HepG2 (cell line): ENCODE results near the gene SLC6A14. TPM values are rescaled to one million over a fixed set of nuclear protein-coding genes. Genes with fewer than 3 reads are reported as not detected.

ENCODE experiments used
- BHLHE40 ChIP-seq: IDR thresholded peaks from 2 replicates; pipeline ENCODE4 v1.6.1; 2011; ENCODE audit warnings: low read length, improper control_type of control experiment
- EP300 ChIP-seq, 3 experiments: sonication (generic) in 1 of 3; formaldehyde crosslinking in 1 of 3; IDR thresholded peaks; 2 replicates each; pipeline versions ENCODE4 v1.5.1 to v1.6.1; 2011 to 2020; ENCODE audit warnings: low read depth in 2 of 3, low read length in 2 of 3, borderline replicate concordance in 1 of 3, improper control_type of control experiment in 1 of 3, mild to moderate bottlenecking in 1 of 3, missing genetic modification reagents in 1 of 3, moderate library complexity in 1 of 3
- MTERF4 ChIP-seq: sonication (generic); formaldehyde crosslinking; IDR thresholded peaks from 2 replicates; pipeline ENCODE4 v1.8.0; 2023; ENCODE audit warnings: mild to moderate bottlenecking, missing genetic modification reagents
- PRPF4 ChIP-seq: fragments of 200-400 bp; formaldehyde crosslinking; IDR thresholded peaks from 2 replicates; pipeline ENCODE4 v1.6.1; 2016; ENCODE audit warnings: low read length, low read depth; ENCODE audit not compliant: poor library complexity, severe bottlenecking
- TAF1 ChIP-seq: sonication (generic); formaldehyde crosslinking; IDR thresholded peaks from 2 replicates; pipeline ENCODE4 v1.4.0; 2020; ENCODE audit warnings: missing genetic modification reagents
- TARDBP ChIP-seq: sonication (generic); formaldehyde crosslinking; IDR thresholded peaks from 2 replicates; pipeline ENCODE4 v1.8.0; 2022; ENCODE audit warnings: mild to moderate bottlenecking, missing genetic modification reagents
- ZNF138 ChIP-seq: sonication (generic); formaldehyde crosslinking; IDR thresholded peaks from 2 replicates; pipeline ENCODE4 v1.5.0; 2020; ENCODE audit warnings: mild to moderate bottlenecking, low read depth, missing genetic modification reagents
- ZNF281 ChIP-seq: sonication (generic); formaldehyde crosslinking; IDR thresholded peaks from 2 replicates; pipeline ENCODE4 v1.4.0; 2020; ENCODE audit warnings: missing genetic modification reagents, borderline replicate concordance
- polyA plus RNA-seq, 8 experiments: library from polyadenylated mRNA; depleted of rRNA in 3 of 8; stranded (reverse) in 7 of 8; unstranded in 1 of 8; fragments of >200 nt; fragmentation: Illumina TruSeq in 4 of 8; extraction: Trizol in 4 of 8; gene quantifications; 2 replicates each; pipeline versions ENCODE4 v1.2.1 to v1.2.3, GENCODE V29; 2011 to 2016; ENCODE audit warnings: low read depth in 4 of 8, missing spikeins in 1 of 8, mixed read lengths in 1 of 8; ENCODE audit not compliant: insufficient read depth in 1 of 8
- total RNA-seq, 5 experiments: library from RNA; depleted of rRNA; stranded (reverse); fragments of >200 nt; fragmentation: Illumina TruSeq; extraction: Trizol; gene quantifications; 2 replicates each; pipeline ENCODE4 v1.2.3, GENCODE V29; 2016; ENCODE audit warnings: low read depth in 1 of 5
- TF ChIP-seq, protein P1 (sequence below): sonication (generic); formaldehyde crosslinking; IDR thresholded peaks from 2 replicates; pipeline ENCODE4 v1.4.0; 2020; ENCODE audit warnings: mild to moderate bottlenecking, missing genetic modification reagents
- TF ChIP-seq, protein P2 (sequence below): IDR thresholded peaks from 2 replicates; pipeline ENCODE4 v1.4.0; 2020; ENCODE audit warnings: mild to moderate bottlenecking, missing genetic modification reagents
- TF ChIP-seq, protein P3 (sequence below): sonication (generic); formaldehyde crosslinking; IDR thresholded peaks from 2 replicates; pipeline ENCODE4 v1.8.1; 2023; ENCODE audit warnings: mild to moderate bottlenecking, moderate library complexity, missing genetic modification reagents
- TF ChIP-seq, protein P4 (sequence below): sonication (generic); formaldehyde crosslinking; IDR thresholded peaks from 2 replicates; pipeline ENCODE4 v1.4.0; 2020; ENCODE audit warnings: missing genetic modification reagents
- TF ChIP-seq, protein P5 (sequence below): sonication (generic); formaldehyde crosslinking; IDR thresholded peaks from 2 replicates; pipeline ENCODE4 v1.5.0; 2020; ENCODE audit warnings: mild to moderate bottlenecking, low read depth, missing genetic modification reagents, borderline replicate concordance
- TF ChIP-seq, protein P6 (sequence below): sonication (generic); formaldehyde crosslinking; IDR thresholded peaks from 2 replicates; pipeline ENCODE4 v1.4.0; 2020; ENCODE audit warnings: mild to moderate bottlenecking, missing genetic modification reagents

SLC6A14 gene
- total and polyA plus RNA-seq, 2 of the 13 experiments (the other 11 are each of a cell fraction or from before 2014, with no cell fraction given): 22.6 to 70.2 TPM

DNA sequence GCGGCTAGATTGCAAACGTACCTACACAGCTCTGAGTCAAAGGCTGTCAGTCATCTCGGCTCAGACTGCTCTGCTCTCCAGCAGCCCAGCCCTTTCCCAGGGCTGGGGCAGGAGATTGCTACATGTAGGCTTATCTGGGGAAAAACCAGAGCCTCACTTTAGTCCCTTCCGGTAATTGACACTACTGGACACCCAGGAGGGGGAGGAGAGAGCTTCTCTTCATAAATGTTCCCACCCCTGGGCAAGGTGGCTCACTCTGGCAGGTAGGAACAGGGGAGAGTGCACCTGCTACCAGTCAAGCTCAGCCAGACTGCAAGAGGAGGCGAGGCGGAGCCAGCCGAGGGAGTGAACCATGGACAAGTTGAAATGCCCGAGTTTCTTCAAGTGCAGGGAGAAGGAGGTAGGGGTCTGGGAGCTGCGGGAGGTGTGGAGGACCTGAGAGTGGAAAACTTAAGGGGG, at the start of gene SLC6A14 (continued):
- TF ChIP-seq MTERF4 (CRISPR knock-in tag): no peak
- TF ChIP-seq EP300 (IDR thresholded peaks at IDR 0.05; ENCODE audit: low read depth in 2 of 2, low read length in 2 of 2): peak in 1 of 2 experiments; percentile 46; a peak in 1 of 4 replicates
- no peak for TF ChIP-seq EP300 (CRISPR knock-in tag; IDR thresholded peaks at IDR 0.05; ENCODE audit: borderline replicate concordance)
- TF ChIP-seq ZNF138 (CRISPR knock-in tag): no peak
- TF ChIP-seq, protein P1, sequence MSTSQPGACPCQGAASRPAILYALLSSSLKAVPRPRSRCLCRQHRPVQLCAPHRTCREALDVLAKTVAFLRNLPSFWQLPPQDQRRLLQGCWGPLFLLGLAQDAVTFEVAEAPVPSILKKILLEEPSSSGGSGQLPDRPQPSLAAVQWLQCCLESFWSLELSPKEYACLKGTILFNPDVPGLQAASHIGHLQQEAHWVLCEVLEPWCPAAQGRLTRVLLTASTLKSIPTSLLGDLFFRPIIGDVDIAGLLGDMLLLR (CRISPR knock-in tag): no peak
- no peak for TF ChIP-seq PRPF4
- TF ChIP-seq, protein P2, sequence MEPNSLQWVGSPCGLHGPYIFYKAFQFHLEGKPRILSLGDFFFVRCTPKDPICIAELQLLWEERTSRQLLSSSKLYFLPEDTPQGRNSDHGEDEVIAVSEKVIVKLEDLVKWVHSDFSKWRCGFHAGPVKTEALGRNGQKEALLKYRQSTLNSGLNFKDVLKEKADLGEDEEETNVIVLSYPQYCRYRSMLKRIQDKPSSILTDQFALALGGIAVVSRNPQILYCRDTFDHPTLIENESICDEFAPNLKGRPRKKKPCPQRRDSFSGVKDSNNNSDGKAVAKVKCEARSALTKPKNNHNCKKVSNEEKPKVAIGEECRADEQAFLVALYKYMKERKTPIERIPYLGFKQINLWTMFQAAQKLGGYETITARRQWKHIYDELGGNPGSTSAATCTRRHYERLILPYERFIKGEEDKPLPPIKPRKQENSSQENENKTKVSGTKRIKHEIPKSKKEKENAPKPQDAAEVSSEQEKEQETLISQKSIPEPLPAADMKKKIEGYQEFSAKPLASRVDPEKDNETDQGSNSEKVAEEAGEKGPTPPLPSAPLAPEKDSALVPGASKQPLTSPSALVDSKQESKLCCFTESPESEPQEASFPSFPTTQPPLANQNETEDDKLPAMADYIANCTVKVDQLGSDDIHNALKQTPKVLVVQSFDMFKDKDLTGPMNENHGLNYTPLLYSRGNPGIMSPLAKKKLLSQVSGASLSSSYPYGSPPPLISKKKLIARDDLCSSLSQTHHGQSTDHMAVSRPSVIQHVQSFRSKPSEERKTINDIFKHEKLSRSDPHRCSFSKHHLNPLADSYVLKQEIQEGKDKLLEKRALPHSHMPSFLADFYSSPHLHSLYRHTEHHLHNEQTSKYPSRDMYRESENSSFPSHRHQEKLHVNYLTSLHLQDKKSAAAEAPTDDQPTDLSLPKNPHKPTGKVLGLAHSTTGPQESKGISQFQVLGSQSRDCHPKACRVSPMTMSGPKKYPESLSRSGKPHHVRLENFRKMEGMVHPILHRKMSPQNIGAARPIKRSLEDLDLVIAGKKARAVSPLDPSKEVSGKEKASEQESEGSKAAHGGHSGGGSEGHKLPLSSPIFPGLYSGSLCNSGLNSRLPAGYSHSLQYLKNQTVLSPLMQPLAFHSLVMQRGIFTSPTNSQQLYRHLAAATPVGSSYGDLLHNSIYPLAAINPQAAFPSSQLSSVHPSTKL: peak; percentile 33; the same call in 1 of the 2 replicates
- TF ChIP-seq, protein P3, sequence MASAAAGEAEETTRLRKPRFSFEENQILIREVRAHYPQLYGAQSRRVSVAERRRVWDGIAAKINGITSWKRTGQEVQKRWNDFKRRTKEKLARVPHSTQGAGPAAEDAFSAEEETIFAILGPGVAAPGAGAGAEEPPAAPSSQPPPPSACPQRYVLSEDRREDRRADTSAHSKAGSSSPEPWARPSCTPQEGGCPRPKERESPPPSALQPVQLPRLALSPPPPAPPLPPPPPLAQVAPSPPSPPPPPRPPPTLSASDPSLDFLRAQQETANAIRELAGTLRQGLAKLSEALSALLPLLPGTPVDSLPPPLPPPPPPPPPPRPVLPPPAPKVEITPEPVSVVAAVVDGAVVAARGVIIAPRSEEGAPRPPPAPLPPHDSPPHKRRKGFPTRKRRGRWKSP (CRISPR knock-in tag): no peak
- TF ChIP-seq, protein P4, sequence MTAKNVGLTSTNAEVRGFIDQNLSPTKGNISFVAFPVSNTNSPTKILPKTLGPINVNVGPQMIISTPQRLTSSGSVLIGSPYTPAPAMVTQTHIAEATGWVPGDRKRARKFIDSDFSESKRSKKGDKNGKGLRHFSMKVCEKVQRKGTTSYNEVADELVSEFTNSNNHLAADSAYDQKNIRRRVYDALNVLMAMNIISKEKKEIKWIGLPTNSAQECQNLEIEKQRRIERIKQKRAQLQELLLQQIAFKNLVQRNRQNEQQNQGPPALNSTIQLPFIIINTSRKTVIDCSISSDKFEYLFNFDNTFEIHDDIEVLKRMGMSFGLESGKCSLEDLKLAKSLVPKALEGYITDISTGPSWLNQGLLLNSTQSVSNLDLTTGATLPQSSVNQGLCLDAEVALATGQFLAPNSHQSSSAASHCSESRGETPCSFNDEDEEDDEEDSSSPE: no peak
- no peak for TF ChIP-seq TARDBP (CRISPR knock-in tag)
- peak; percentile 45; the same call in 1 of the 2 replicates for TF ChIP-seq ZNF281
- TF ChIP-seq TAF1: peak; percentile 54; the same call in 1 of the 2 replicates
- TF ChIP-seq, protein P5, sequence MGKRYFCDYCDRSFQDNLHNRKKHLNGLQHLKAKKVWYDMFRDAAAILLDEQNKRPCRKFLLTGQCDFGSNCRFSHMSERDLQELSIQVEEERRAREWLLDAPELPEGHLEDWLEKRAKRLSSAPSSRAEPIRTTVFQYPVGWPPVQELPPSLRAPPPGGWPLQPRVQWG (CRISPR knock-in tag): no peak
- TF ChIP-seq, protein P6, sequence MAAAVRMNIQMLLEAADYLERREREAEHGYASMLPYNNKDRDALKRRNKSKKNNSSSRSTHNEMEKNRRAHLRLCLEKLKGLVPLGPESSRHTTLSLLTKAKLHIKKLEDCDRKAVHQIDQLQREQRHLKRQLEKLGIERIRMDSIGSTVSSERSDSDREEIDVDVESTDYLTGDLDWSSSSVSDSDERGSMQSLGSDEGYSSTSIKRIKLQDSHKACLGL (CRISPR knock-in tag): no peak
- TF ChIP-seq BHLHE40: no peak
